IMR-90 (cell line): Measurements from ENCODE around the gene SESN1. TPM values are rescaled to one million over a fixed set of nuclear protein-coding genes. Genes with fewer than 3 reads are reported as not detected.
A peak's percentile ranks its signal among the peaks of the same experiment; 100 is the strongest.

Experiments
- ATAC-seq: fragments of 200-7000 bp; cut with Tn5 transposase; 2 replicates; pipeline ENCODE4 v1.9.1; 2020; ENCODE audit warnings: low read depth, mild to moderate bottlenecking, moderate library complexity
- BruUV-seq: library from RNA; stranded (reverse); fragments of 400-500 nt; replicated peaks from 2 replicates; lab custom pipeline; 2021; lab: Mats Ljungman, UMichigan
- CTCF ChIA-PET: fragments of 300-600 bp; formaldehyde crosslinking; extraction: SDS; loops from one replicate; lab custom pipeline; 2021; ENCODE audit warnings: antibody characterized with exemption; lab: Yijun Ruan, JAX
- POLR2A ChIA-PET: fragments of 300-600 bp; sonication (Branson Sonifier 250); formaldehyde crosslinking; loops from one replicate; lab custom pipeline; 2022; ENCODE audit warnings: antibody characterized with exemption; ENCODE audit not compliant: unreplicated experiment; lab: Charles Lee
- DNase-seq: peaks from one replicate; pipeline ENCODE4 v3.0.0; 2013
- H2AFZ ChIP-seq: replicated peaks from 2 replicates; pipeline ENCODE3; 2013; ENCODE audit warnings: low read length, mild to moderate bottlenecking; ENCODE audit not compliant: poor library complexity
- H2AK5ac ChIP-seq: 2 replicates; pipeline ENCODE4 v1.6.1; 2013; ENCODE audit warnings: low read depth, low read length, inconsistent platforms
- H2AK9ac ChIP-seq: replicated peaks from 2 replicates; pipeline ENCODE3; 2013; ENCODE audit warnings: mild to moderate bottlenecking, low read depth, low read length, moderate library complexity; ENCODE audit not compliant: poor library complexity
- H2BK120ac ChIP-seq: 2 replicates; pipeline ENCODE4 v1.6.1; 2013; ENCODE audit warnings: low read depth, low read length, inconsistent platforms
- H2BK15ac ChIP-seq: 3 replicates; pipeline ENCODE4 v1.6.1; 2013; ENCODE audit warnings: low read depth, low read length, inconsistent platforms
- H2BK20ac ChIP-seq: 2 replicates; pipeline ENCODE4 v1.6.1; 2013; ENCODE audit warnings: low read depth, mild to moderate bottlenecking, inconsistent platforms, low read length, moderate library complexity
- H2BK5ac ChIP-seq: 2 replicates; pipeline ENCODE4 v1.6.1; 2013; ENCODE audit warnings: mild to moderate bottlenecking, low read depth, low read length, inconsistent platforms; ENCODE audit not compliant: poor library complexity, severe bottlenecking
- H3K14ac ChIP-seq: replicated peaks from 2 replicates; pipeline ENCODE4 v1.6.1; 2013; ENCODE audit warnings: low read depth, low read length, inconsistent platforms
- H3K18ac ChIP-seq: 2 replicates; pipeline ENCODE4 v1.6.1; 2013; ENCODE audit warnings: low read depth, low read length, control low read depth
- H3K23ac ChIP-seq: 2 replicates; pipeline ENCODE4 v1.6.1; 2013; ENCODE audit warnings: low read depth, low read length, inconsistent platforms
- H3K27ac ChIP-seq: 2 replicates; pipeline ENCODE4 v1.5.1; 2013; ENCODE audit warnings: mild to moderate bottlenecking, control low read depth, low read length; ENCODE audit not compliant: insufficient read depth
- H3K27me3 ChIP-seq: 2 replicates; pipeline ENCODE4 v1.6.1; 2013; ENCODE audit warnings: low read length; ENCODE audit not compliant: control insufficient read depth, insufficient read depth
- H3K36me3 ChIP-seq: 2 replicates; pipeline ENCODE4 v1.6.1; 2013; ENCODE audit warnings: low read length, mixed read lengths; ENCODE audit not compliant: control insufficient read depth, insufficient read depth
- H3K4ac ChIP-seq: 2 replicates; pipeline ENCODE4 v1.6.1; 2013; ENCODE audit warnings: low read depth, low read length, inconsistent platforms
- H3K4me1 ChIP-seq: 2 replicates; pipeline ENCODE4 v1.6.1; 2013; ENCODE audit warnings: low read length, mixed read lengths; ENCODE audit not compliant: control insufficient read depth, insufficient read depth
- H3K4me2 ChIP-seq: 2 replicates; pipeline ENCODE4 v1.6.1; 2013; ENCODE audit warnings: low read depth, mild to moderate bottlenecking, control low read depth, low read length, moderate library complexity
- H3K4me3 ChIP-seq: 2 replicates; pipeline ENCODE4 v1.5.1; 2013; ENCODE audit warnings: low read depth, mild to moderate bottlenecking, control low read depth, low read length, moderate library complexity; ENCODE audit not compliant: insufficient read depth
- H3K56ac ChIP-seq: 2 replicates; pipeline ENCODE4 v1.6.1; 2013; ENCODE audit warnings: low read length, inconsistent platforms; ENCODE audit not compliant: insufficient read depth; ENCODE audit errors: extremely low read depth
- H3K79me1 ChIP-seq, 2 experiments: 2 replicates each; pipeline ENCODE4 v1.6.1; 2013; ENCODE audit warnings: low read length in 2 of 2, inconsistent platforms in 1 of 2, low read depth in 1 of 2
- H3K9ac ChIP-seq: 2 replicates; pipeline ENCODE4 v1.6.1; 2013; ENCODE audit warnings: low read depth, low read length, control low read depth
- H3K9me1 ChIP-seq: 2 replicates; pipeline ENCODE4 v1.6.1; 2013; ENCODE audit warnings: low read length, inconsistent platforms; ENCODE audit not compliant: insufficient read depth
- H3K9me3 ChIP-seq: 2 replicates; pipeline ENCODE4 v1.6.1; 2013; ENCODE audit warnings: low read length; ENCODE audit not compliant: control insufficient read depth, insufficient read depth
- H4K20me1 ChIP-seq: 2 replicates; pipeline ENCODE4 v1.6.1; 2013; ENCODE audit warnings: low read length, inconsistent platforms; ENCODE audit not compliant: insufficient read depth
- H4K5ac ChIP-seq: 2 replicates; pipeline ENCODE4 v1.6.1; 2013; ENCODE audit warnings: mild to moderate bottlenecking, low read depth, low read length, control low read depth
- H4K8ac ChIP-seq, 2 experiments: 2 replicates each; pipeline ENCODE4 v1.6.1; 2013; ENCODE audit warnings: low read depth in 2 of 2, low read length in 2 of 2, control low read depth in 1 of 2, inconsistent platforms in 1 of 2
- H4K91ac ChIP-seq: 2 replicates; pipeline ENCODE4 v1.6.1; 2013; ENCODE audit warnings: low read depth, low read length, inconsistent platforms; ENCODE audit not compliant: insufficient read depth
- CHD1 ChIP-seq: IDR thresholded peaks from 2 replicates; pipeline ENCODE4 v1.6.1; 2012; ENCODE audit warnings: low read depth, low read length, improper control_type of control experiment
- ELK1 ChIP-seq: fragments of 150-350 bp; IDR thresholded peaks from 2 replicates; pipeline ENCODE4 v1.6.1; 2016; ENCODE audit warnings: low read depth, mild to moderate bottlenecking, low read length, moderate library complexity, borderline replicate concordance
- MAFK ChIP-seq: IDR thresholded peaks from 2 replicates; pipeline ENCODE4 v1.6.1; 2012; ENCODE audit warnings: low read depth, low read length, improper control_type of control experiment
- MAZ ChIP-seq: IDR thresholded peaks from 2 replicates; pipeline ENCODE4 v1.6.1; 2012; ENCODE audit warnings: low read depth, mild to moderate bottlenecking, low read length, improper control_type of control experiment, moderate library complexity, borderline replicate concordance
- MXI1 ChIP-seq: IDR thresholded peaks from 2 replicates; pipeline ENCODE4 v1.6.1; 2012; ENCODE audit warnings: low read depth, mild to moderate bottlenecking, low read length, moderate library complexity, borderline replicate concordance
- POLR2A ChIP-seq: IDR thresholded peaks from 2 replicates; pipeline ENCODE4 v1.6.1; 2012; ENCODE audit warnings: mild to moderate bottlenecking, low read depth, low read length
- RAD21 ChIP-seq: IDR thresholded peaks from 2 replicates; pipeline ENCODE4 v1.6.1; 2012; ENCODE audit warnings: low read length, improper control_type of control experiment
- SMC3 ChIP-seq: fragments of 150-350 bp; IDR thresholded peaks from 2 replicates; pipeline ENCODE4 v1.6.1; 2016; ENCODE audit warnings: low read depth, mild to moderate bottlenecking, antibody characterized with exemption, low read length, moderate library complexity
- WGBS, 2 experiments: methylation state at CpG; one replicate each; pipeline versions ENCODE4 v1.1.5 to v1.1.7; 2013; ENCODE audit warnings: missing lambda C conversion rate in 2 of 2; ENCODE audit not compliant: insufficient read length in 1 of 2; ENCODE audit errors: extremely low coverage in 2 of 2; 5-methylcytosine and 5-hydroxymethylcytosine counted together
- dilution Hi-C: fragments of 300-500 bp; cut with HindIII; formaldehyde crosslinking; loops from one replicate; pipeline ENCODE4 v1.14.3; 2018; ENCODE audit warnings: low sequenced_read_pairs; ENCODE audit not compliant: unreplicated experiment
- in situ Hi-C: fragments of 300-500 bp; cut with MboI; formaldehyde crosslinking; loops from 3 replicates; pipeline ENCODE4 v1.14.3; 2019; ENCODE audit warnings: low sequenced_read_pairs, inconsistent platforms, mixed read lengths
- intact Hi-C: fragments of 100-400 bp; cut with micrococcal nuclease; formaldehyde crosslinking; loops from 2 replicates; pipeline ENCODE4 v1.10.0; 2022
- polyA plus RNA-seq, 3 experiments: library from polyadenylated mRNA; depleted of rRNA; stranded (reverse); fragments of >200 nt; gene quantifications; 2 replicates each; pipeline ENCODE4 v1.2.3, GENCODE V29; 2012; ENCODE audit warnings: low replicate concordance in 1 of 3
- total RNA-seq: library from RNA; depleted of rRNA; stranded (reverse); fragments of >200 nt; gene quantifications from 2 replicates; pipeline ENCODE4 v1.2.3, GENCODE V29; 2012
- TF ChIP-seq, protein P1 (sequence below): fragments of 150-350 bp; IDR thresholded peaks from 2 replicates; pipeline ENCODE4 v1.6.1; 2017; ENCODE audit warnings: mild to moderate bottlenecking, antibody characterized with exemption, low read length, low read depth

SESN1 gene
- total and polyA plus RNA-seq, 2 of the 4 experiments (the other 2 are of a cell fraction) = 9.7 to 16.7 TPM

- in situ Hi-C loops = no loop called here
- no peaks in the 10 kb centered on the region for H3K27me3 ChIP-seq
- H3K9me1 ChIP-seq = no peaks in the 10 kb centered on the region
- peak overlapping the region; percentile 96 for H3K9ac ChIP-seq
- peak overlapping the region; percentile 52 to 93; a peak in 3 of 4 replicates for H4K8ac ChIP-seq
- no peaks in the 10 kb centered on the region for H3K4me1 ChIP-seq
- peak overlapping the region; percentile 82 for H3K4me2 ChIP-seq
- CTCF ChIA-PET = interaction anchor here (0.6 kb wide), 1 partner anchor 342 kb away, joined by 3 read pairs; no protein-coding TSS in a partner anchor
- H3K79me1 ChIP-seq = peaks cover 11 to 16% of the 10 kb centered on the region in 2 experiments; a peak in 3 of 4 replicates
- peak overlapping the region; percentile 66; the same call in 1 of the 2 replicates for H4K91ac ChIP-seq
- H2AK5ac ChIP-seq = 0 out of 2 replicates have a peak overlapping the region, but pooled peaks have one; percentile 37
- H4K20me1 ChIP-seq = no peaks in the 10 kb centered on the region; the same call in none of the 2 replicates
- H3K27ac ChIP-seq = peak overlapping the region; percentile 79
- no peak overlapping the region for H2BK20ac ChIP-seq
- peak overlapping the region; percentile 87; the same call in 1 of the 2 replicates for H4K5ac ChIP-seq
- peak; percentile 55 for DNase-seq
- no peaks in the 10 kb centered on the region for H3K36me3 ChIP-seq
- WGBS, 2 experiments = 7% methylated on average over 6 of the region's 24 CpGs; no CpG with 5 or more reads in 1 of the 2 experiments
- peak overlapping the region; percentile 91 for H3K4me3 ChIP-seq
- peak overlapping the region; percentile 88 for H3K4ac ChIP-seq
- H2BK15ac ChIP-seq = no peak overlapping the region; the same call in 2 of the 3 replicates
- peak; percentile 48 for ATAC-seq
- H2BK5ac ChIP-seq = peak overlapping the region; percentile 91
- POLR2A ChIA-PET = no interaction called here
- TF ChIP-seq CHD1 = no peak
- TF ChIP-seq POLR2A = no peak
- TF ChIP-seq RAD21 = no peak
- no peak for TF ChIP-seq MAZ
- no peak for TF ChIP-seq MAFK
- no peak for TF ChIP-seq ELK1
- TF ChIP-seq SMC3 = no peak
- TF ChIP-seq, protein P1, sequence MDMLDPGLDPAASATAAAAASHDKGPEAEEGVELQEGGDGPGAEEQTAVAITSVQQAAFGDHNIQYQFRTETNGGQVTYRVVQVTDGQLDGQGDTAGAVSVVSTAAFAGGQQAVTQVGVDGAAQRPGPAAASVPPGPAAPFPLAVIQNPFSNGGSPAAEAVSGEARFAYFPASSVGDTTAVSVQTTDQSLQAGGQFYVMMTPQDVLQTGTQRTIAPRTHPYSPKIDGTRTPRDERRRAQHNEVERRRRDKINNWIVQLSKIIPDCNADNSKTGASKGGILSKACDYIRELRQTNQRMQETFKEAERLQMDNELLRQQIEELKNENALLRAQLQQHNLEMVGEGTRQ = no peak
- TF ChIP-seq MXI1 = no peak
- no TSS peak for BruUV-seq
- peak overlapping the region; percentile 92 for H3K56ac ChIP-seq
- peak overlapping the region; percentile 97 for H3K14ac ChIP-seq
- peak overlapping the region; percentile 97 for H2AFZ ChIP-seq
- no peaks in the 10 kb centered on the region for H3K9me3 ChIP-seq
- H2BK120ac ChIP-seq = peak overlapping the region; percentile 85
- peak overlapping the region; percentile 92 for H2AK9ac ChIP-seq
- peak overlapping the region; percentile 99 for H3K23ac ChIP-seq
- intact Hi-C loops = loop anchor here (5.0 kb wide), 3 partner anchors 64 to 466 kb away; no protein-coding TSS in a partner anchor
- H3K18ac ChIP-seq = peak overlapping the region; percentile 95
- dilution Hi-C loops = no loop called here
These were observed 86.0 kb downstream of the SESN1 start for GRCh38 chr6:109008537-109009235.
